NB4 (cell line): ENCODE data around the gene RAPGEF6.

ENCODE experiments used
- CTCF ChIP-seq: IDR thresholded peaks from one replicate; pipeline ENCODE4 v1.5.1; 2012; ENCODE audit warnings: low read depth, low read length
- MYC ChIP-seq: IDR thresholded peaks from 2 replicates; pipeline ENCODE4 v1.6.1; 2011; ENCODE audit warnings: low read depth, low read length

- no peak for TF ChIP-seq MYC
- TF ChIP-seq CTCF: no peak
Observed at GRCh38 chr5:131459216-131459615, 175.8 kb downstream of the RAPGEF6 start.
